Stimulated activated CD4-positive, alpha-beta T cell treated with anti-CD3 and anti-CD28 coated beads, TNF-alpha, amount 100 ng/mL, for 24 hours (primary cell): ENCODE measurements around the gene SORCS3.

Experiments
- DNase-seq, 3 experiments: peaks; one replicate each; pipeline ENCODE4 v3.0.0-alpha.2; 2020; ENCODE audit warnings: low read depth in 3 of 3

The SORCS3 gene

DNA sequence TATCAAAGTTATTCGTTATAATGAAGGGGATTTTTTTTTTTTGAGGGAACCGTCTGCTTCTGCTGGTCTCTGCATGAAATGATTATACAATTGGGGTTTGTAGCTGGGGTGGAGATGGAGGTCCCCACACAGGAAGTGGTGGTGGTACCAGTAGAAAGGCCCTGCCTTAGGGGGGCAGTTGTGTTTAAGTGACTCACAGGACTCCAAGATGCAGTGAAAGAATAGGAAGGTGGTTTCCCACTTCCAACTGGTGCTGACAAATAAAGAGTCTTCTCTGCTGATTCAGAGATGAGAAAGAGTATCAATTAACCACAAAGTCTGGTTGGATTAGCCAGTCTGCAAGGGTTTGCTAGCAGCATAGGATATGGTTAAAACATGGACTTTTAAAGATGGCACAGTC is 376.0 kb downstream of the SORCS3 start:
- peak in 1 of 3 experiments; percentile 2 for DNase-seq

DNA sequence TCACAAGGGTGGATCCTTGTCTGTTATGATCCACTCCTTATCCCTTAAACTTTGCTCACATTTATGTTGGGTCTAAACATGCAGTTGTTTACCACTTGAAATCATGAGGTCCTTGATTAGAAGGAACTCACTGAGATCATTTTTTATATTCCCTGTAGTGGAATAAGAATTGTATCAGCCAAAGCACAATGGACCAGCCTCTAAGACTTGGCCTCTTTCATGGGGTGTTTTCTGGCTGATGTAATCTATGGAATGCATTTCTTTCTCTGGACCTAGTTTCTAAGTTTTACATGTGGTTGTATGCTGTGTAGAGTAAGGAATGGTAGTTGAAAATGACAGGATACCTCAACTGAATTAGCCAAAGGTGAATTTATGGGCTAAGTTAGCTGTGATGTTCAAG is 376.6 kb downstream of the SORCS3 start:
- no peak for DNase-seq

DNA sequence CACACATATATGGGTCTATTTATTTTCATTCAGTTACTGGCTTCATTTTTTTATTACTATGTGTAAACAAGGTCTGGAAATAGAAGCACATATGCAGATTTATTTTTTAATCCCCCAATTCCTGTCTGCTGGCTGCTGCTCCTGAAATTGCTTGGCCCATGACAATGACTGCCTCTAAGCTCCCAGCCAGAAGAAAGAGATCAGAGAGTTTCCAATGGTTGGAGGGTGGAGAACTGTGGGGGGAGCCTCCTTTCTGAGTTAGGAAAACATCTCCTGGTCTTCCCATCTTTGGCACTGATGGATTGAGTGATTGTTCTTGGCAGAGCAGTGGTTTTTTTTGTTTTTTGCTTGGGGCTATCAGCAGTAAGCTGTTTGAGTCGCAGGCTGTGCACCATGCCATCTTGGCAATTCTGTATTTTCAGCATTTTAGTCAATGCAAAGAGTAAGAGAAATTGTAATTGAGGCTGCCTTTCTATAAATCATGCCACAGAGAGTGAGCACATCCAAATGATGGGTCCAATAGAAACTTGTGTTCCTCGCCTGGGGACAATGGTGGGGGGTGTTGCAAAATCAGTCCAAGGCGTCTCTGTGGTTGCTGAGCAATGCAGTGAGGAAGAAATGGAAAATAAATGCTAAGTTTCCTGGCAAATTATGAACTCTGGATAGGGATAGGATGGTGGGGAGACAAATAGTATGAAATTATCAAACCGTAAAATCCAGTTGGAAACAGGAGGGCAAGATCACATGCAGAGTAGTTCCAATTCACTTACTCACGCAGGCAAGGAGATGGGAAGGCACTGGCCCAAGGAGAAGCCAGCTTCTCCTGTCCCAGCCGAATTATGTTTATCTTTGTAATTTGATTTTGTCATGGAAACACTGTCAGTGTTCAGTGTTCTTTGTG is 382.4 kb downstream of the SORCS3 start:
- DNase-seq = no peak

DNA sequence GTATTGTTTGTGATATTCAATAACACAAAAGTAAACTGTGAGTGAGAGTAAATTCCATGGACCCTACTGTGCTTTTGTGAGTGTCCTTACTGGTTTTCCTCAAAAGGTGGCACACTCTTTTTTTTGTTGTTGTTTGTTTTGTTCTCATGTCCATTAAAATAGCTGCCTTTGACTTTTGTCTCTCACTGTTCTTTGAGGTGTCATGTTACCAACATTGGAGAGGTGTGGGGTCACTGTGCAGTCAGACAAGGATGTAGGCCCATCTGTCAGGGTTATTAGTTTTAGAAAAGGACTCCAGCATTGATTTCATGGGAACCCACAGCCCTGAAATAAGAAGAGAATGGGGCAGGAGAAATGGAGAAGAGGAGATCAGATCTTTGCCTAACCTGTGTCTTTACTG is 383.1 kb downstream of the SORCS3 start:
- no peak for DNase-seq

DNA sequence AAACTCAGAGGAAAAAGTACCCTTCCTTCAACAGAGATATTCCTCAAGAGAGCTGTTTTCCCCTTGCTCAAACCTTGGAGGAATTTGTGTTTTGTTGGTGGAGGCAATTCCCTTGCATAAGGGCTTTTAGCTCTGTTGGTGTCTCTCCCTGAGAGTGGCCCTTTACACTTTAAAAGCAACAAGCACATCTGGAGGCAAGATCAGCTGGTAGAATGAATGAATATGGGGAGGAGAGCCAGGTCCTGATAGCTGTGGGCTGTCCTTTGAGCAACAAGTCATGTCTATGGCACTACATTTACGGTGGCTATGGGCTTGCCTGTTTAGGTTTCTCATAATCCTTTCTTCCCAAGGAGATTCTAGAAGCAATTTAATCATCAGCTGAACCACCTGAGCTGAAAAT is 384.0 kb downstream of the SORCS3 start:
- no peak for DNase-seq

DNA sequence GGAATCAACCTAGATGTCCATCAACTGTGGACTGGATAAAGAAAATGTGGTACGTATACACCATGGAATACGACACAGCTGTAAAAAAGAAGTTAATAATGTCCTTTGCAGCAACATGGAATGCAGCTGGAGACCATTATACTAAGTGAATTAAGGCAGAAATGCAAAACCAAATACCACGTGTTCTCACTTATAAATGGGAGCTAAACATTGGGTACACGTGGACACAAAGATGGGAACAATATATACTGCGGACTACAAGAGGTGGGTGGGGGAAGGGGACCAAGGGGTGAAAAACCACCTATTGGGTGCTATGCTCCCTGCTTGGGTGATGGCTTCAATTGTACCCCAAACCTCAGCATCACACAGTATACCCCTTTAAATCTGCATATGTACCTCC is 385.5 kb downstream of the SORCS3 start:
- DNase-seq = no peak

DNA sequence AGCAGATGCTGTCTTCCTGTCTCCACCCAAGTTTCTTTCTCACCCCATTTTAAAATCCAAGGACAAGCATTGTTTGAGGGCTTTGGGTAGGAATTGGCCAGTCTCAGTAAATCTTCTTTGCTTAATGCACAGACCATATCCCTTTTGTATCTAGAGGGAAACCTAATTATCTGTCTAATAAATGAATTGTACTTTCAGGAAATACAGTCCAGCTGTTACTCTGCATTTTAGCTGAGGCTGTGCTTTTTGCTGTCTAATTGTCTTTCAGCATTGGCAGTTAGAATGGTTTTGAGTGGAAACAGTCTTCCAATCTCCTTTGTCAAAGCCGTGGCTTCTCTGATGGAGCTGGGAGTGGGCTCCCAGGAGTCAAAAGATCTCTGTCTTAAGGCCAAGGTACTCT is 388.2 kb downstream of the SORCS3 start:
- no peak for DNase-seq

DNA sequence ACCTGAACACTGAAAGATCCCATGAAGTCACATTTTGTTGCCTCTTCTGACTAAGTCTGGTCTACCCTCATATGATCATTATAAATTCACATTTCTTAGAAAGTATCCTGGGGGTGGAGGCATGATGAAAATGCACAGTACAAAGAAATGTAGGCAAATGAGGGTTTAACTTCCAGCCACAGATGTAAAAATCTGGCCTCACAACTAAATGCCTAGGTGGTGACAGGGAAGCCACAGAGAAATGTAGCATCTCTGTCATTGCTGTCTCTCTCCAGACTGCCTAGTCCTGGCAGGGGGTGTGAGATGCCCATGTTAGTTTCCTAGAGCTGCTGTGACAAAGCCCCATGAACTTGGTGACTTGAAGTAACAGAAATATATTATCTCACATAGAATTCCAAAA is 395.9 kb downstream of the SORCS3 start:
- no peak for DNase-seq

DNA sequence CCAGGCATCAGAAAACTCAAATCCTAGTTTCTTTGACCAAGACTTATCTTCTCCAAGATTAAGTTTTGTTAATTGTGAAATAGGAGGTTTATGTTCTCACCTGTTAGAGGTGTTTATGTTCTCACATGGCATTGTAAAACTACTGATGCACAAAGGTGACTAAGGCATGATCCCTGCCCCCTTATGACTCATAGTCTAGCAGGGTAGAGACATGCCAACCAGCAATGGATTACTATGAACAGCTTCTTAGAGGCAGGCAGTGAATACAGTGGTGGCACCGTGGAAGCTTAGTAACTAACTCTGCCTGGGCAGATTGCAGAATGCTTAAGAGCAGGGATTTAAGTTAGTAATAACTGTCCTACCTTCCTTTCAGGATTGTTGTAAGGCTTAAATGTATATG is 400.9 kb downstream of the SORCS3 start:
- DNase-seq = no peak

DNA sequence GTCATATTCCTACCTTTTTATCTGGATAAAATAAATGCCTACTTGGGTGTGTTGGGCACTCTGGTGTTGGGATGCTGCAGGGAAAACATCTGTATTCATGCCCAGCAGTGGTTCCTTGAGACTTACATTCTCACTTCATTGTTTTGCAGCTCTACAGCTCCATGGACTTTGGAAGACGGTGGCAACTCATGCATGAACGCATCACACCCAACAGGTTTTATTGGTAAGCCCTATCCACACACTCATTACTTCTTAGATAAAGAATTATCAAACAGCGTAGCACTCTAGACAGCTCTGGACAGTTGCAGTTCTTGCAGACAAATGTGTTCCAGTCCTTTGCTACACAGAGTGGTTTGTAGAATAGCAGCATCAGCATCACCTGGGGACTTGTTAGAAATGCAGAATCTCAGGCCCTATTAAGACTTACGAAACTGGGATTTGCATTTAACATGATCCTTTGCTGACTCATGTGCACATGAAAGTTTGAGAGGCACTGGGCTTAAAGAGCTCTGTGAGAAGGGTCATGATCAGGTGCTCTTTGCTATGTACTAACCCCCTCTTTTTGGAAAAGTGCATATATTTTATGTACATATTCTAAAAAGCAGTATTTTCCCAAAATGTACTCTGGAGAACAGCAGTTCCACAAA is 401.9 kb downstream of the SORCS3 start:
- no peak for DNase-seq

DNA sequence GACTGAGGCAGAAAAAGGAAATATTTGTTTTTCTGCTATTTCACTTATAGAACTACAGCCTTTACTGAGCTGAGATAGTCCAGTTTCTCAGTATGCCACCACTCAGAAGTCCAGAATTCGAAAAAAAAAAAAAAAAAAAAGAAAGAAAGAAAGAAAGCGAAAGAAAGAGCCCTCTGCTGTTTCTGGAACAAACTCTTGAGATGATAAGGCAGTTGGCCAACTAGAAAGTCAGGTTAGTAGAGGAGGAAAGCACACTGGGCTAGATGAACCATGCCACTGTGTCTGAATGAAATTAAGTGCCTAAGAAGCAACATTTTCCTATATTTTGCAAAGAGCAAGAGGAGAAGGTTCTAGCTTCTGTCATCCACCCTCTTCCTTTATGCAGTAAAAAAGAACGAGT is 403.8 kb downstream of the SORCS3 start:
- no peak for DNase-seq

DNA sequence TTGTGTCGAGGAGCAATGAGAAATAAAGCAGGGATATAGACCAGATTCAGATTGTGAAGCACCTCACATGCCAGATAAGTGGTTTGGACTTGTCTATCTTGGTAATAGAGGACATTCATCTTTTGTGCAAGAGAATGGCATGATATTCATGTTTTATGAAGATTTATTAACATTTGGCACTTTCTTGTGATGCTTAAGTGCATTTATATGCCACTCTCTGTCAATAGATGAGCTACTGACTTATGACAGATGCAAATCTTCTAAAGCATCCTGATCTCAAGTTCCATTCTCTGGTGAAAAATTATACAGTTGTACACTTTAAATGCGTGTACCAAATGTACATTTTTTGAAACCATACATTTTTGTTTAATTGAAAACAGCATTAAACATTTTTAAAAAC is 415.3 kb downstream of the SORCS3 start:
- no peak for DNase-seq

DNA sequence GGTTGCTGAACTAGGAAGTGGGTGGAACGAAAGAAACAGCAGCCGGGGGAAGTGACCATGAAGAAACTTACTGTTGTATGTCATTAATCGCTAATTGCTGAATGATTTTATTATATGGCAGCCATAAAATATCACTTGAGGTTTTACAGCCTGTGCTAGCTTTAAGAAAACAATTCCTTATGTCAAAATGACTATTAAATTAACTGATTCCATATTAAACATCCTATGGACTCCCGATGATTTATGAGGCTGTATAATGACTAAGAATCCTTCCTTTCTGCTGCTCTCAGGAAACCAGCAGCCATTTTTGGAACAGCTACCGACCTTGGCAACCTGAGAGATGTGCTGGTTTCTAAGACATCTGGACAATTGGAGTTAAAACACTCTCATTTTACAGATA is 421.9 kb downstream of the SORCS3 start:
- no peak for DNase-seq

DNA sequence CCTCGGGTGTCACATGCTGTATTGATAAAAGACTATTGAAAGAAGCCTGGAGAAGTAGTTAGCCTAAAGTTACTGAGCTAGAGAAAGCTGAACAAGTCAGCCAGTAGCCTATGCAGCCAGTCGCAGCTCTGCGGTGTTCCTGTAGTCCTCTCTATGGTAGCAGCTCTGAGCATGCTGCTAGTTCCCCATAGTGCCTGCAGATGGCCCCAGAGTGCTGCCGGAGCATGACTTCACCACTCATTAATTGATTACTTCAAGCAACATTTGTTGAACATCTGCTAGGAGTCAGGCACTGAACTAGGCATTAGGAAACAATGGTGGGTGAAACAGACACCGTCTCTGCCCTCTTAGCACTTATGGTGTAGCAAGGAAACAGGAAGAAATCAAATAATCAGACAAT is 422.7 kb downstream of the SORCS3 start:
- peak in 1 of 3 experiments; percentile 9 for DNase-seq

DNA sequence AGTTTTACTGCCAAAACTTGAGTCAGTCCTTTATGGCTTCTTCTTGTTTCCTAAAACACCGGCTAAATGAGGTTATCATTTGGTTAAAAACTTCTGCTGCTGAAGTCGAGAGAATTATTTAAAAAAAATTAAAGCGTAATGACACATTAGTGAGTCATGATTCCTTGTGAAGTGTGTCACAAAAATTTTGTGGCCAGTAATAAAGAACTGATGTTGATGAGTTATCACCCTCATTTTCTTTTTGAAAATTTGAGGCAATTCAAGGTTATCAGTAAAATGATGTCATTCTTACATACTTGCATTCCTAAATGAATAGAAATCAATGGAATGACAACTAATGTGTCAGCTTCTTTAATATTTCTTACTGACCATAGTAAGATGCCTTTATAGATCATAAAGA is 427.4 kb downstream of the SORCS3 start:
- DNase-seq = no peak

DNA sequence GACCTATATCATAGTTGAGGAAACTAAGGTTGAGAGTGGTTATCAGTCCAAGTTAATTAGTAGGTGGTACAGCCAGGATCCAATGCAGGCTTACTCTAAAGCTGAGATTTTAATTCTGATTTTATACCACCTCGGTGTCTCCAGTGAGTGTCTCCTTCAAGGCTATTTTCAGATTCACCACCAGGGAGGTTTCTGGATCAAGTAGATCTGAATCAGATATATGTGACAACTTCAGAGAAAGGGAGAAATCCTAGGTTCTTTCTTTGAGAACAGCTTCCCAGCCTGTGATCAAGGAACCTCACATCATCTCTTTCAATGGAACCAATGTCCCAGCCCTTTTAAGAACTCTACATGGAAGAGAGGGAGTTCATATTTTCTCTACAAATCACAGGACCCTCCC is 429.2 kb downstream of the SORCS3 start:
- DNase-seq = no peak

DNA sequence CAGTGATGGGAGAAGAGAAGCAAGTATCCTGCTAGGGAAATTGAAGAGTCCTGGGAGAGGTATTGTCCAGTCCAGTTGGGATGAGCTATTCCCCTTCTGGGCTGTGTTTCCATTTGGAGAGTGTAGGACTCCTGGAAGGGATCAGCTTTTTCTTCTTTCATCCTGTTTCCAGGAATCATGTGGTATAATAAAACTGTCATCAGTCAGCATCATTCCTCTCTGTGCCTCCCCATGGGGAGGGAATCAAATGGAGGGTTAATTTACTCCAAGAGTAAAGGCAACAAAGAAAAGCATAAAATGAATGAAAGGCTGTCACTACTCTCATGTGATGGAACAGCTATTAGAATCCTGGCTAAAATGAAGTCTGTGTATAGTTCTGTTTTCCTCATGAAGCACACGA is 429.9 kb downstream of the SORCS3 start:
- no peak for DNase-seq

DNA sequence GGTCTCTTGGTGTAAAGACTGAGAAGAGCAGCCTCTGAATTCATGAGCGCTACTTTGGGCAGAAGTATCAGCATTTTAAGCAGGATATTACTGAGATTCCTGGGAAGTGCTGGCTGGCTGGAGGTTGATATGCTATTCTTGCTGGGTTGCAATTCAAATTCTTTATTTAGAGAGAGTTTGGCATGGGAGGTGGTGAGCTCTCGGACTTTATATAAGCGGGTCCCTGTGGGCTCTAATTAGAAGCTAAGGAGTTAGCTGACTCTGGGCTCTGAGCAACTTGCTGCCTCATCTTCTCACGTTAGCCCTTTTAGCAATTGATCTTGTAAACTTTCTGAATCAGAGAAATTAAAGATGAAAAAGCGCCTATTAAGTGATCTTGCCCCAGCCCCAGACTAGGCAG is 430.9 kb downstream of the SORCS3 start:
- DNase-seq = no peak

DNA sequence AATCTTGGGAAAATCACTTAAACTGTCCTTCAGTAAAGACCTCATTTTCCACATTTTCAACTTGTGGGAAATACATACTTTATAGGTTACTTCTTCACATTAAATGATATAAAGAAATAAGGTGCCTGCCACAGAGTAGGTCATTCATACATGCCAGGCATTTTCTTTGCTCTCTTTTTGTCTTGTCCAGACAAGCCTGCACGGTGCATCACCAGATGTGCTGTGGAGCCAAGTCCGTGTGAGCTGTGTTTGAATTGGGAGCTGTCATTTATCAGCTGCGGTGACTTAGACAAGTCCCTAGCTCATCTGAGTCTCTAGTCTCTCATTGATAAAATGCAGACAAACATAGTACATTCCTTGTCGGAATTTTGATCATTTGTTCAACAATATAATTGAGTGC is 432.9 kb downstream of the SORCS3 start:
- no peak for DNase-seq

DNA sequence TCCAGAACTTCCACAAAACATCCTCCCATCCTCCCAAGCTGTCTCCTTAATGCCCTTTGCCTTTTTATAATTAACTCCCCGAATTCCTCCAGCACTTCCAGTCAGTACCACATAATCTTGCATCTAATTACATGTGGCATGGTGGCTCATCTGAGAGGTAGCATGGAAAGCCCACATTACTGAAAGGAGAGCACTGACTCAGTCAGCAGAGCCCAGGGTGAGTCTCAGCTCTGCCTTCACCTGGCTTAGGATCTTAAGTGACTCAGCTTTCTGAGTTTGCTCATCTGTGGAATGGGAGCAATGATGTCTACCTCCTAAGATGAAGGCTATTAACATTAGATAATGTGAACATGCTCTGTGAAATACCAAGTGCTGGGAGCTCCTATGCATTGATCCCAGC is 433.9 kb downstream of the SORCS3 start:
- DNase-seq = no peak

DNA sequence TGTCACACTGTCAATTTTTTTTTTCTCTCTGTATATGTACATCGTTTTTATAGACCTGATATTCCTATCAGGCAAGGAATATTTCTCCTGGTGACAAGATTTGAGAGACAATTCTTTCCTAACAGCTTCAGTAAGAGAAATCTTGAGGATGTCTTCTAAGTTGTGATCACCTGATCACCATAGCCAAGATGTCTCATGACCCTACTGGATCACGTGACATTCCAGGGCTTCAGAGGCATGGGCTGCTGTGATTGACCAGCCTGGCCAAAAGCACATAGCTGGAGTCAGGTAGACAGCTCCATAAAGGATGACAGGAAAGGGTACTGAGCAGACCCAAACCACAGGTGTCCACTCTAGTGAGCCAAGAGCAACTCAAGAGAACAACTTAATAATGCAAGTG is 444.9 kb downstream of the SORCS3 start:
- no peak for DNase-seq

DNA sequence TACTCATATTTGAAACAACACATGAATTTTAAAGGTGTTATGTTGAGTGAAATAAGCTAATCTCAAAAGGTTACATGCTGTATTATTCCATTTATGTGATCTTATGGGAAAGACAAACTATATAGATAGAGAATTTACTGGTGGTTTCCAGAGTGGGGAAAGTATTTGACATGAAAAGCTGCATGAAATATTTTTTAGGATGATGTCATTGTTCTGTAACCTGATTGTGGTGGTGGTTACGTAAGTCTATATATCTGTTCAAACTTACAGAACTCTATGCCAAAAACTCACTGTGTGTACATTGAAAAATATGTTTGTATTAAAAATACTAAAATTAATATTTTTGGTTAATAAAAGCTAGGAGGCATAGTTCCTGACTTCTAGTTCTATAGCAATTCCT is 453.0 kb downstream of the SORCS3 start:
- DNase-seq = no peak

DNA sequence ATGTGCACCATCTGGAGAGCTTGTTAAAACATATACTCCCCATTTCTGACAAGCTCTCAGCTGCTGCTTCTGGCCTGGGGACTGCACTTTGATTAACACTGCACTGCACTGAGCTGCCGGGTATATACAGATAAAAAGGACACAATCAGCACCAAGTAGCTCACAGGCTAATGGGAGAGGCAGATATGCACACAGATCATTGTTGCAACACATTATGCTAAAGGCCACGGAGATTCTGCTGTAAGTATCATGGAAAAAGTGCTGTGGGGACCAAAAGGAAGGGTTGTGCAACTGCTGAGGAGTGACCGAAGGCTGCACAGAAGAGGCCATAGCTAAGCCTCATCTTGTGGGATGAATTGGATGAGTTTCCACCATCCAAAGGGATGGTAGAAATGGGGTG is 455.2 kb downstream of the SORCS3 start:
- no peak for DNase-seq

DNA sequence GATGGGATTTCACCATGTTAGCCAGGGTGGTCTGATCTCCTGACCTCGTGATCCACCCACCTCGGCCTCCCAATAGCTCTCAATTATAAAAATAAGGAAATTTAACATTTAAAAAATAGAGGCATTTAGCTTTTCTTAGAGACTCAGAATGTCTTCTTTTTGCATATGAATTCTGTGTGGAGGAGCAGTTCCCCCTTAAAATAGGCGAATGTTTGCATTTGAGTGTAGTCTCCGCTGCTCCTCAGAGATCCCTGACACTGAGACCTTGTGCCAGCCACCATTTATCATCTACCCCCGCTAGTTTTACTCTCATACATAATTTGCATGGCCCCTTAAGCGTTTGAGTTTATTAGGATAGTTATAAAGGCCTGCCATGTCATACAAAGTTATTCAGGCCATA is 461.9 kb downstream of the SORCS3 start:
- no peak for DNase-seq
